HepG2 (cell line): ENCODE measurements around the gene ZC3H12A. TPM values are rescaled to one million over a fixed set of nuclear protein-coding genes. Genes with fewer than 3 reads are reported as not detected.

ENCODE experiments used
- ATAC-seq: fragments of 200-7000 bp; cut with Tn5 transposase; 3 replicates; pipeline ENCODE4 v1.9.1; 2020; ENCODE audit warnings: mild to moderate bottlenecking, moderate library complexity
- BruUV-seq: library from RNA; stranded (reverse); fragments of 400-500 nt; replicated peaks from 2 replicates; lab custom pipeline; 2021; lab: Mats Ljungman, UMichigan
- CTCF ChIA-PET: fragments of 300-600 bp; formaldehyde crosslinking; extraction: SDS; loops from one replicate; lab custom pipeline; 2021; ENCODE audit warnings: low total read pairs, inconsistent platforms, low intra/inter-chr PET ratio; lab: Yijun Ruan, JAX
- POLR2A ChIA-PET: fragments of 350-600 bp; sonication (Branson Sonifier 250); formaldehyde crosslinking; loops from one replicate; lab custom pipeline; 2020; ENCODE audit warnings: antibody characterized with exemption, inconsistent platforms; lab: Yijun Ruan, JAX
- DNase-seq: peaks from one replicate; pipeline ENCODE4 v3.0.0-alpha.2; 2015; ENCODE audit warnings: low spot score
- FAIRE-seq: peaks from 3 replicates; lab custom pipeline; 2011; peaks lifted over from hg19 to GRCh38; lab: Jason Lieb, UNC
- H2AFZ ChIP-seq: one replicate; pipeline ENCODE4 v1.6.1; 2011; ENCODE audit warnings: low read length, inconsistent platforms
- H3K27ac ChIP-seq: fragments of 300-600 bp; 3 replicates; pipeline ENCODE4 v1.8.0; 2011; ENCODE audit warnings: mixed run types, mild to moderate bottlenecking, mixed read lengths, low read length, inconsistent platforms; ENCODE audit not compliant: insufficient read depth; ENCODE audit errors: extremely low read length
- H3K27me3 ChIP-seq, 2 experiments: fragments of 200-600 bp in 1 of 2; 2 replicates in 1 of 2; 3 replicates in 1 of 2; pipeline versions ENCODE4 v1.6.0 to v1.8.0; 2011; ENCODE audit warnings: low read length in 2 of 2, mild to moderate bottlenecking in 2 of 2, moderate library complexity in 2 of 2, inconsistent platforms in 1 of 2; ENCODE audit not compliant: insufficient read depth in 2 of 2, control insufficient read depth in 1 of 2
- H3K36me3 ChIP-seq, 2 experiments: fragments of 200-600 bp in 1 of 2; replicated peaks in 1 of 2; 2 replicates in 1 of 2; 3 replicates in 1 of 2; pipeline versions ENCODE4 v1.5.1 to v1.8.0; 2011; ENCODE audit warnings: low read length in 2 of 2, inconsistent platforms in 1 of 2; ENCODE audit not compliant: insufficient read depth in 2 of 2, control insufficient read depth in 1 of 2
- H3K4me1 ChIP-seq: 2 replicates; pipeline ENCODE4 v1.5.1; 2012; ENCODE audit warnings: low read length, inconsistent platforms; ENCODE audit not compliant: insufficient read depth
- H3K4me2 ChIP-seq: 2 replicates; pipeline ENCODE4 v1.6.0; 2011; ENCODE audit warnings: low read depth, low read length, inconsistent platforms
- H3K4me3 ChIP-seq, 3 experiments: fragments of 200-600 bp in 1 of 3; sonication (generic), shearing (Covaris generic) in 1 of 3; replicated peaks in 1 of 3; 2 replicates each; pipeline ENCODE4 v1.5.1; 2011 to 2016; ENCODE audit warnings: low read length in 3 of 3, inconsistent platforms in 2 of 3, low read depth in 2 of 3, mild to moderate bottlenecking in 2 of 3, control low read depth in 1 of 3, mixed read lengths in 1 of 3; ENCODE audit not compliant: insufficient read depth in 1 of 3
- H3K79me2 ChIP-seq: one replicate; pipeline ENCODE4 v1.6.1; 2011; ENCODE audit warnings: low read length, inconsistent platforms; ENCODE audit not compliant: insufficient read depth
- H3K9ac ChIP-seq: 2 replicates; pipeline ENCODE4 v1.6.0; 2011; ENCODE audit warnings: mild to moderate bottlenecking, low read depth, low read length, inconsistent platforms; ENCODE audit not compliant: insufficient read depth
- H3K9me3 ChIP-seq: 2 replicates; pipeline ENCODE4 v1.5.1; 2012; ENCODE audit warnings: mild to moderate bottlenecking, low read length
- H4K20me1 ChIP-seq: 2 replicates; pipeline ENCODE4 v1.6.0; 2011; ENCODE audit warnings: inconsistent platforms, mild to moderate bottlenecking, low read length, moderate library complexity; ENCODE audit not compliant: insufficient read depth
- FOXJ3 ChIP-seq: sonication (generic); formaldehyde crosslinking; IDR thresholded peaks from 2 replicates; pipeline ENCODE4 v1.4.0; 2020; ENCODE audit warnings: missing genetic modification reagents, mild to moderate bottlenecking, borderline replicate concordance
- MNT ChIP-seq: fragments of 450-650 bp; IDR thresholded peaks from 2 replicates; pipeline ENCODE4 v1.6.1; 2016
- SIN3A ChIP-seq: IDR thresholded peaks from 2 replicates; pipeline ENCODE4 v1.6.1; 2011; ENCODE audit warnings: low read depth, mild to moderate bottlenecking, control low read depth, low read length, borderline replicate concordance
- SYNCRIP ChIP-seq: fragments of 200-400 bp; formaldehyde crosslinking; IDR thresholded peaks from 2 replicates; pipeline ENCODE4 v1.6.1; 2018; ENCODE audit warnings: mild to moderate bottlenecking, low read depth, low read length; ENCODE audit not compliant: insufficient read depth
- TOPORS ChIP-seq: sonication (generic); formaldehyde crosslinking; IDR thresholded peaks from 2 replicates; pipeline ENCODE4 v1.8.0; 2023; ENCODE audit warnings: mild to moderate bottlenecking, missing genetic modification reagents
- UBTF ChIP-seq: sonication (generic); formaldehyde crosslinking; IDR thresholded peaks from 2 replicates; pipeline ENCODE4 v1.4.0; 2020; ENCODE audit warnings: mild to moderate bottlenecking, missing genetic modification reagents
- ZNF276 ChIP-seq: sonication (generic); formaldehyde crosslinking; IDR thresholded peaks from 2 replicates; pipeline ENCODE4 v1.4.0; 2020; ENCODE audit warnings: mild to moderate bottlenecking, low read depth, missing genetic modification reagents
- ZNF7 ChIP-seq: IDR thresholded peaks from 2 replicates; pipeline ENCODE4 v1.6.1; 2016; ENCODE audit warnings: missing biosample characterization, missing genetic modification reagents
- ZNF788 ChIP-seq: sonication (generic); formaldehyde crosslinking; IDR thresholded peaks from 2 replicates; pipeline ENCODE4 v1.5.0; 2020; ENCODE audit warnings: mild to moderate bottlenecking, missing genetic modification reagents, borderline replicate concordance
- ZSCAN21 ChIP-seq: sonication (generic); formaldehyde crosslinking; IDR thresholded peaks from 2 replicates; pipeline ENCODE4 v1.8.0; 2022; ENCODE audit warnings: mild to moderate bottlenecking, missing genetic modification reagents, moderate library complexity, borderline replicate concordance
- WGBS: methylation state at CpG from one replicate; pipeline ENCODE4 v1.1.6; 2017; ENCODE audit warnings: low lambda C conversion rate; 5-methylcytosine and 5-hydroxymethylcytosine counted together
- in situ Hi-C: cut with HindIII; loops from 2 replicates; pipeline ENCODE4 v1.10.0; 2017; ENCODE audit warnings: low pct_unique_long_range_greater_than_20kb; ENCODE audit not compliant: extremely low pct_ligation_motif_present
- intact Hi-C: fragments of 100-400 bp; cut with micrococcal nuclease; formaldehyde crosslinking; loops from one replicate; pipeline ENCODE4 v1.10.0; 2022; ENCODE audit not compliant: unreplicated experiment
- polyA plus RNA-seq, 8 experiments: library from polyadenylated mRNA; depleted of rRNA in 3 of 8; stranded (reverse) in 7 of 8; unstranded in 1 of 8; fragments of >200 nt; fragmentation: Illumina TruSeq in 4 of 8; extraction: Trizol in 4 of 8; gene quantifications; 2 replicates each; pipeline versions ENCODE4 v1.2.1 to v1.2.3, GENCODE V29; 2011 to 2016; ENCODE audit warnings: low read depth in 4 of 8, missing spikeins in 1 of 8, mixed read lengths in 1 of 8; ENCODE audit not compliant: insufficient read depth in 1 of 8
- total RNA-seq, 5 experiments: library from RNA; depleted of rRNA; stranded (reverse); fragments of >200 nt; fragmentation: Illumina TruSeq; extraction: Trizol; gene quantifications; 2 replicates each; pipeline ENCODE4 v1.2.3, GENCODE V29; 2016; ENCODE audit warnings: low read depth in 1 of 5
- TF ChIP-seq, protein P1 (sequence below): sonication (generic); formaldehyde crosslinking; IDR thresholded peaks from 2 replicates; pipeline ENCODE4; 2020; ENCODE audit warnings: missing genetic modification reagents, mild to moderate bottlenecking, borderline replicate concordance

The ZC3H12A gene
- total and polyA plus RNA-seq, 2 of the 13 experiments (the other 11 are each of a cell fraction or from before 2014, with no cell fraction given), result 6.8 to 13.3 TPM

DNA sequence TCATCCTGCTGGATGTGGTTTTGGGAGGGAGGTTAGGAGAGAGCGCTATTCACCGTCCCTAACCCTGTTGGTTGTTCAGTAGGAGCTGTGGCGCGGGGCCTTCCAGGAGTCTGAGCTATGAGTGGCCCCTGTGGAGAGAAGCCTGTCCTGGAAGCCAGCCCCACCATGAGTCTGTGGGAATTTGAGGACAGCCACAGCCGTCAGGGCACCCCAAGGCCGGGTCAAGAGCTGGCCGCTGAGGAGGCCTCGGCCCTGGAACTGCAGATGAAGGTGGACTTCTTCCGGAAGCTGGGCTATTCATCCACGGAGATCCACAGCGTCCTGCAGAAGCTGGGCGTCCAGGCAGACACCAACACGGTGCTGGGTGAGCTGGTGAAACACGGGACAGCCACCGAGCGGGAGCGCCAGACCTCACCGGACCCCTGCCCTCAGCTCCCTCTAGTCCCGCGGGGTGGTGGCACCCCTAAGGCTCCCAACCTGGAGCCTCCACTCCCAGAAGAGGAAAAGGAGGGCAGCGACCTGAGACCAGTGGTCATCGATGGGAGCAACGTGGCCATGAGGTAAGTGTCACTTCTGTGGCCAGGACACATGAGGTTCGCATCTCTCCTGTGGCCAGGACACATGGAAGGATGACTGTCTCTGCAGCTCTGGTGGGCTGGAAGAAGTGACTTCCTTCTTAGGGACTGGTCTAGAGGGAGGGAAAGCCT, 1.2 kb downstream of the ZC3H12A start (continued):
- TF ChIP-seq MNT (peak; percentile 30; the same call in 1 of the 2 replicates), TOPORS (CRISPR knock-in tag) (no peak), ZSCAN21 (peak; percentile 58; the same call in 1 of the 2 replicates), FOXJ3 (CRISPR knock-in tag) (0 out of 2 replicates have a peak, but pooled peaks have one; percentile 23), UBTF (CRISPR knock-in tag) (0 out of 2 replicates have a peak, but pooled peaks have one; percentile 19), ZNF788 (CRISPR knock-in tag) (0 out of 2 replicates have a peak, but pooled peaks have one; percentile 36), SIN3A (peak; percentile 22; the same call in 1 of the 2 replicates)

DNA sequence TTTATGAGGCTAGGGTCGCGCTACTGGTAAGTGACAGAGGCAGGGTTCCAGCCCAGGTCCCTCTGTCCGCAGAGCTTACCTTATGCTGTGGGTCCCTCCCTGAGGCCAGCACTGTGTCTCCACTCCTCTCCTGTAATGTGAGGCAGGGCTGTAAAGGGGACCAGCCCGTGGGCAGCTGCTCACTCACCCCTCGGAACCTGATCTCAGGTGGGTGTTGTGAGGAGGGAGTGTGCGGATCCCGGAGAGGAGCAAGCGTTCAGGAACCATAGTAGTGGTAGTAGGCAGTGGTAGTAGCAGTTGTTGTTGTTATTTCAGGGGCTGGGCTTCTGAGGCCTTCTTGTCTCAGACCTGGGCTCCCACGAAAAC, 1.7 kb downstream of the ZC3H12A start:
- ChIA-PET CTCF (no interaction called here), POLR2A (interaction anchor here (1.3 to 6.1 kb wide), 7 partner anchors 10 to 214 kb away, joined by 5 to 57 read pairs (median 8); partner anchors contain the start of gene MEAF6)
- H3K36me3 ChIP-seq, result peaks cover 0 to 8% of the 10 kb centered on the region in 2 experiments
- peak overlapping the region; percentile 83 for H3K9ac ChIP-seq
- H2AFZ ChIP-seq, result no peak overlapping the region
- FAIRE-seq (no peak), DNase-seq (no peak), ATAC-seq (no peak)
- no peaks in the 10 kb centered on the region; a peak in 1 of 5 replicates for H3K27me3 ChIP-seq
- H4K20me1 ChIP-seq, result peaks cover 17% of the 10 kb centered on the region; the same call in 1 of the 2 replicates
- H3K27ac ChIP-seq, result peak overlapping the region; percentile 64
- H3K9me3 ChIP-seq, result no peaks in the 10 kb centered on the region
- intact Hi-C loops (loop anchor here (10.0 kb wide), 1 partner anchor 219 kb away; the partner anchor contains the start of gene CDCA8), in situ Hi-C loops (no loop called here)
- peaks cover 82% of the 10 kb centered on the region for H3K4me1 ChIP-seq
- H3K4me2 ChIP-seq, result peak overlapping the region; percentile 96
- peak overlapping the region; percentile 65 to 85 (median 80); a peak in 5 of 6 replicates for H3K4me3 ChIP-seq
- BruUV-seq, result no TSS peak
- 39% methylated on average over 7 of the region's 9 CpGs for WGBS
- H3K79me2 ChIP-seq, result peaks cover 42% of the 10 kb centered on the region
- no peak for TF ChIP-seq SYNCRIP
- TF ChIP-seq, protein P1, sequence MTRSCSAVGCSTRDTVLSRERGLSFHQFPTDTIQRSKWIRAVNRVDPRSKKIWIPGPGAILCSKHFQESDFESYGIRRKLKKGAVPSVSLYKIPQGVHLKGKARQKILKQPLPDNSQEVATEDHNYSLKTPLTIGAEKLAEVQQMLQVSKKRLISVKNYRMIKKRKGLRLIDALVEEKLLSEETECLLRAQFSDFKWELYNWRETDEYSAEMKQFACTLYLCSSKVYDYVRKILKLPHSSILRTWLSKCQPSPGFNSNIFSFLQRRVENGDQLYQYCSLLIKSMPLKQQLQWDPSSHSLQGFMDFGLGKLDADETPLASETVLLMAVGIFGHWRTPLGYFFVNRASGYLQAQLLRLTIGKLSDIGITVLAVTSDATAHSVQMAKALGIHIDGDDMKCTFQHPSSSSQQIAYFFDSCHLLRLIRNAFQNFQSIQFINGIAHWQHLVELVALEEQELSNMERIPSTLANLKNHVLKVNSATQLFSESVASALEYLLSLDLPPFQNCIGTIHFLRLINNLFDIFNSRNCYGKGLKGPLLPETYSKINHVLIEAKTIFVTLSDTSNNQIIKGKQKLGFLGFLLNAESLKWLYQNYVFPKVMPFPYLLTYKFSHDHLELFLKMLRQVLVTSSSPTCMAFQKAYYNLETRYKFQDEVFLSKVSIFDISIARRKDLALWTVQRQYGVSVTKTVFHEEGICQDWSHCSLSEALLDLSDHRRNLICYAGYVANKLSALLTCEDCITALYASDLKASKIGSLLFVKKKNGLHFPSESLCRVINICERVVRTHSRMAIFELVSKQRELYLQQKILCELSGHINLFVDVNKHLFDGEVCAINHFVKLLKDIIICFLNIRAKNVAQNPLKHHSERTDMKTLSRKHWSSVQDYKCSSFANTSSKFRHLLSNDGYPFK (CRISPR knock-in tag), result peak; percentile 7; the same call in 1 of the 2 replicates
- no peak for TF ChIP-seq ZNF276 (CRISPR knock-in tag)
- no peak for TF ChIP-seq ZNF7 (CRISPR knock-in tag)
